ENCODE measurements around the gene ALG9.
"Not testable (repeated sequence)": the region's sequence is repeated elsewhere in the genome, so short reads cannot be mapped to it uniquely, and the experiment has no call there.

Gene ALG9

GRCh38 chr11:111777094-111778046 lies 94.0 kb downstream of the ALG9 start:
- TF ChIP-seq CTCF (IDR thresholded peaks at IDR 0.05; ENCODE audit: borderline replicate concordance, control extremely low read depth, extremely low read depth, insufficient read depth, missing control alignments), result peak; percentile 51
- in situ Hi-C loops (cut with MboI; ENCODE audit: low sequenced_read_pairs, unreplicated experiment), result no loop called here

GRCh38 chr11:111776398-111777093 lies 94.8 kb downstream of the ALG9 start:
- no peak for TF ChIP-seq CTCF (IDR thresholded peaks at IDR 0.05; ENCODE audit: borderline replicate concordance, control extremely low read depth, extremely low read depth, insufficient read depth, missing control alignments)
- DNase-seq (ENCODE audit: low spot score), result peak; percentile 52
- in situ Hi-C loops (cut with MboI; ENCODE audit: low sequenced_read_pairs, unreplicated experiment), result no loop called here

More at GRCh38 chr11:111777094-111778046, 94.0 kb downstream of the ALG9 start:
- peak; percentile 61 for DNase-seq (ENCODE audit: low spot score)

- no peak for TF ChIP-seq CTCF (IDR thresholded peaks at IDR 0.05; ENCODE audit: borderline replicate concordance, control extremely low read depth, extremely low read depth, insufficient read depth, missing control alignments)
- in situ Hi-C loops (cut with MboI; ENCODE audit: low sequenced_read_pairs, unreplicated experiment), result no loop called here
- no peak for DNase-seq (ENCODE audit: low spot score)
These were observed 96.2 kb downstream of the ALG9 start for GRCh38 chr11:111774955-111775710.

GRCh38 chr11:111772535-111772934 lies 98.8 kb downstream of the ALG9 start:
- DNase-seq (ENCODE audit: low spot score), result no peak
- in situ Hi-C loops (cut with MboI; ENCODE audit: low sequenced_read_pairs, unreplicated experiment), result no loop called here
- TF ChIP-seq CTCF (IDR thresholded peaks at IDR 0.05; ENCODE audit: borderline replicate concordance, control extremely low read depth, extremely low read depth, insufficient read depth, missing control alignments), result no peak

- in situ Hi-C loops (cut with MboI; ENCODE audit: low sequenced_read_pairs, unreplicated experiment); DNase-seq (ENCODE audit: low spot score): not testable (repeated sequence)
These were observed 100.2 kb downstream of the ALG9 start for GRCh38 chr11:111771205-111771604.

GRCh38 chr11:111770581-111771134 lies 100.7 kb downstream of the ALG9 start:
- in situ Hi-C loops (cut with MboI; ENCODE audit: low sequenced_read_pairs, unreplicated experiment), result no loop called here
- TF ChIP-seq CTCF (IDR thresholded peaks at IDR 0.05; ENCODE audit: borderline replicate concordance, control extremely low read depth, extremely low read depth, insufficient read depth, missing control alignments), result no peak
- DNase-seq (ENCODE audit: low spot score), result no peak

All from GM13976 (cell line).